ENCODE measurements around the gene HNRNPLL. TPM values are rescaled to one million over a fixed set of nuclear protein-coding genes. Genes with fewer than 3 reads are reported as not detected.

HNRNPLL gene
- polyA plus RNA-seq, 1 experiment, result 78.5 TPM

DNA sequence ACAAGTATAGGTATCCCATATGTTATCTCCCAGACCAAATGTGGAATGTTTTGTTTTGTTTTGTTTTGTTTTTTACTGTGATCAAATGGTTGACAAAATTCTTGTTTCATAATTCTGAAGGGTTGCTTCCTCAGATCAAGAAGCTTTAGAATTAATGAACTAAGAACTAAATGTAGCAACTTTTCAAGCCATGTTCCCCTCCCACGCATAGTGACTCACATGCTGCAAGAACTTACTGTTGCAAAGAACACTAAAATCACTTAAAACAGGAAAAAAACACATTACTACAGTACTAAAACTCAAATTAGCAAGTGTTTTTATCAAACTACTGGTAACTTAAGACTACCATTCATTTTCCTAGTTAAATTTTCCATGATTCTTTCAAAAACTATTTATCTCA, 30.6 kb downstream of the HNRNPLL start:
- ChIA-PET CTCF (interaction anchor here (0.6 to 3.6 kb wide), 4 partner anchors 10 to 256 kb away, joined by 4 to 29 read pairs (median 12); no protein-coding TSS in a partner anchor), POLR2A (interaction anchor here (0.6 to 2.1 kb wide), 2 partner anchors 179 to 1412 kb away, joined by 5 to 9 read pairs; partner anchors contain the start of gene SRSF7)
- no peak for TF ChIP-seq CTCF (IDR thresholded peaks at IDR 0.05; ENCODE audit: low read depth, low read length)
- no peaks in the 10 kb centered on the region for H3K9me3 ChIP-seq (ENCODE audit: control insufficient read depth, insufficient read depth, low read length)
- H3K4me3 ChIP-seq (ENCODE audit: low read depth, low read length), result no peak overlapping the region
- DNase-seq (ENCODE audit: low read depth, low spot score), result peak; percentile 34
- no peak overlapping the region for H3K27ac ChIP-seq (ENCODE audit: low read depth, low read length)
- H3K27me3 ChIP-seq (ENCODE audit: control insufficient read depth, insufficient read depth, low read length), result no peaks in the 10 kb centered on the region

DNA sequence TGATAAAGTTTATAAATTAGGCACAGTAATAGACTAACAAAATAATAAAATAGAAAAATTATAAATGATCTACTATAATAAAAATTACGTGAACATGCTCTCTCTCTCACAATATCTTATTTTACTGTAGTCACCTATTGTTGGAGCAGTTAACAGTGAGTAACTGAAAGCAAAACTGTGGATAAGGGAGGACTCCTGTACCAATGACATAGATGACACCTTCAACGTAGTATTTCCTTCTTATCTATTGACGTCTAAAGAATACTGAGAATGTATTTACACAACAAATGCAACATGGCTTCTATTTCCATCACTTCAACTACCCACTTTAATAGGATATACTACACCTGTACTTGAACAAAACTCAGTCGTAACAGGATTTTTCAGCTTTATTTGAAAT, 31.5 kb downstream of the HNRNPLL start:
- no peak for TF ChIP-seq CTCF (IDR thresholded peaks at IDR 0.05; ENCODE audit: low read depth, low read length)
- POLR2A ChIA-PET, result no interaction called here
- no peak for DNase-seq (ENCODE audit: low read depth, low spot score)
- Histone ChIP-seq H3K4me3 (ENCODE audit: low read depth, low read length) (no peak overlapping the region), H3K27ac (ENCODE audit: low read depth, low read length) (no peak overlapping the region), H3K9me3 (ENCODE audit: control insufficient read depth, insufficient read depth, low read length) (no peaks in the 10 kb centered on the region), H3K27me3 (ENCODE audit: control insufficient read depth, insufficient read depth, low read length) (no peaks in the 10 kb centered on the region)
- CTCF ChIA-PET, result interaction anchor here (3.1 to 3.6 kb wide), 2 partner anchors 11 to 255 kb away, joined by 19 to 29 read pairs; no protein-coding TSS in a partner anchor

- no peak overlapping the region for H3K4me3 ChIP-seq (ENCODE audit: low read depth, low read length)
- no peak for DNase-seq (ENCODE audit: low read depth, low spot score)
- H3K27me3 ChIP-seq (ENCODE audit: control insufficient read depth, insufficient read depth, low read length), result no peaks in the 10 kb centered on the region
- no peak overlapping the region for H3K27ac ChIP-seq (ENCODE audit: low read depth, low read length)
- ChIA-PET CTCF (interaction anchor here (0.6 to 1.9 kb wide), 7 partner anchors 13 to 253 kb away, joined by 3 to 14 read pairs (median 3); no protein-coding TSS in a partner anchor), POLR2A (interaction anchor here (1.7 kb wide), 1 partner anchor 183 kb away, joined by 5 read pairs; the partner anchor contains the start of gene SRSF7)
- TF ChIP-seq CTCF (IDR thresholded peaks at IDR 0.05; ENCODE audit: low read depth, low read length), result no peak
- no peaks in the 10 kb centered on the region for H3K9me3 ChIP-seq (ENCODE audit: control insufficient read depth, insufficient read depth, low read length)
Observed at GRCh38 chr2:38568724-38569436, 33.8 kb downstream of the HNRNPLL start.

GRCh38 chr2:38565333-38565732, 37.4 kb downstream of the HNRNPLL start:
- TF ChIP-seq CTCF (IDR thresholded peaks at IDR 0.05; ENCODE audit: low read depth, low read length), result no peak
- Histone ChIP-seq H3K4me3 (ENCODE audit: low read depth, low read length) (no peak overlapping the region), H3K27me3 (ENCODE audit: control insufficient read depth, insufficient read depth, low read length) (no peaks in the 10 kb centered on the region), H3K27ac (ENCODE audit: low read depth, low read length) (no peak overlapping the region), H3K9me3 (ENCODE audit: control insufficient read depth, insufficient read depth, low read length) (no peaks in the 10 kb centered on the region)
- CTCF ChIA-PET, result interaction anchor here (0.7 to 3.4 kb wide), 4 partner anchors 10 to 321 kb away, joined by 3 to 36 read pairs (median 8); no protein-coding TSS in a partner anchor
- no peak for DNase-seq (ENCODE audit: low read depth, low spot score)
- POLR2A ChIA-PET, result interaction anchor here (0.6 to 0.8 kb wide), 2 partner anchors 14 to 186 kb away, joined by 3 to 4 read pairs; partner anchors contain the start of gene SRSF7

- CTCF ChIA-PET, result interaction anchor here (1.0 to 1.5 kb wide), 4 partner anchors 11 to 246 kb away, joined by 3 to 13 read pairs (median 4); no protein-coding TSS in a partner anchor
Observed at GRCh38 chr2:38561691-38562090, 41.0 kb downstream of the HNRNPLL start.

More at GRCh38 chr2:38561691-38562090, 41.0 kb downstream of the HNRNPLL start:
- Histone ChIP-seq H3K27me3 (ENCODE audit: control insufficient read depth, insufficient read depth, low read length) (no peaks in the 10 kb centered on the region), H3K9me3 (ENCODE audit: control insufficient read depth, insufficient read depth, low read length) (no peaks in the 10 kb centered on the region), H3K27ac (ENCODE audit: low read depth, low read length) (no peak overlapping the region), H3K4me3 (ENCODE audit: low read depth, low read length) (no peak overlapping the region)
- no peak for DNase-seq (ENCODE audit: low read depth, low spot score)
- TF ChIP-seq CTCF (IDR thresholded peaks at IDR 0.05; ENCODE audit: low read depth, low read length), result no peak
- POLR2A ChIA-PET, result no interaction called here

Measured in AG04450 (cell line).